ENCODE measurements around the gene AP1S1.
"Not testable (repeated sequence)": the region's sequence is repeated elsewhere in the genome, so short reads cannot be mapped to it uniquely, and the experiment has no call there.

AP1S1 gene

GRCh38 chr7:101153969-101154692, at the start of gene AP1S1:
TSS of gene AP1S1 (plus strand) at chr7:101154476. CDS start at chr7:101154515, 39 bp downstream.
- DNase-seq: peak; percentile 94

- DNase-seq: no peak
Measured at GRCh38 chr7:101104799-101105198, 49.5 kb upstream of the AP1S1 start.

GRCh38 chr7:101105248-101105647, 49.0 kb upstream of the AP1S1 start:
- not testable (repeated sequence) for DNase-seq

- DNase-seq: no peak
Measured at GRCh38 chr7:101106386-101106785, 47.9 kb upstream of the AP1S1 start.

- no peak for DNase-seq
Measured at GRCh38 chr7:101108330-101108857, 45.9 kb upstream of the AP1S1 start.

- no peak for DNase-seq
Measured at GRCh38 chr7:101108961-101109360, 45.3 kb upstream of the AP1S1 start.

- DNase-seq: no peak
Measured at GRCh38 chr7:101109368-101109767, 44.9 kb upstream of the AP1S1 start.

- no peak for DNase-seq
Measured at GRCh38 chr7:101111261-101111660, 43.0 kb upstream of the AP1S1 start.

- DNase-seq: no peak
Measured at GRCh38 chr7:101112233-101112632, 42.0 kb upstream of the AP1S1 start.

GRCh38 chr7:101113140-101113539, 41.1 kb upstream of the AP1S1 start:
- DNase-seq: not testable (repeated sequence)

GRCh38 chr7:101113836-101114235, 40.4 kb upstream of the AP1S1 start:
- no peak for DNase-seq

GRCh38 chr7:101114492-101114891, 39.8 kb upstream of the AP1S1 start:
- DNase-seq: no peak

GRCh38 chr7:101115215-101115614, 39.1 kb upstream of the AP1S1 start:
- DNase-seq: no peak

- no peak for DNase-seq
Measured at GRCh38 chr7:101116898-101117297, 37.4 kb upstream of the AP1S1 start.

GRCh38 chr7:101118856-101119255, 35.4 kb upstream of the AP1S1 start:
- no peak for DNase-seq

GRCh38 chr7:101119876-101120275, 34.4 kb upstream of the AP1S1 start:
- DNase-seq: no peak

- no peak for DNase-seq
Measured at GRCh38 chr7:101120315-101120714, 34.0 kb upstream of the AP1S1 start.

GRCh38 chr7:101121631-101121990, 32.7 kb upstream of the AP1S1 start:
- DNase-seq: not testable (repeated sequence)

GRCh38 chr7:101121991-101122932, 32.0 kb upstream of the AP1S1 start:
- no peak for DNase-seq

GRCh38 chr7:101122933-101123702, 31.2 kb upstream of the AP1S1 start:
- DNase-seq: no peak

- DNase-seq: no peak
Measured at GRCh38 chr7:101123703-101124068, 30.6 kb upstream of the AP1S1 start.

GRCh38 chr7:101124376-101125056, 29.8 kb upstream of the AP1S1 start:
- no peak for DNase-seq
